Endodermal cell (in vitro differentiated cells): ENCODE data around the gene XRCC1. TPM values are rescaled to one million over a fixed set of nuclear protein-coding genes. Genes with fewer than 3 reads are reported as not detected.

Experiments used
- DNase-seq: peaks from one replicate; pipeline ENCODE4 v3.0.0-alpha.2; 2017
- H3K27ac ChIP-seq: 2 replicates; pipeline ENCODE4 v1.5.1; 2013; ENCODE audit warnings: mild to moderate bottlenecking, low read depth, low read length, moderate library complexity
- H3K27me3 ChIP-seq: 2 replicates; pipeline ENCODE4 v1.6.1; 2013; ENCODE audit warnings: mild to moderate bottlenecking, low read length, moderate library complexity; ENCODE audit not compliant: insufficient read depth, control insufficient read depth, poor library complexity, severe bottlenecking
- H3K36me3 ChIP-seq: 2 replicates; pipeline ENCODE4 v1.7.0; 2013; ENCODE audit warnings: mild to moderate bottlenecking, low read length, moderate library complexity; ENCODE audit not compliant: control insufficient read depth, insufficient read depth
- H3K4me1 ChIP-seq: one replicate; pipeline ENCODE4 v1.7.0; 2013; ENCODE audit warnings: low read length; ENCODE audit not compliant: control insufficient read depth, insufficient read depth
- H3K4me3 ChIP-seq: 2 replicates; pipeline ENCODE4 v1.5.1; 2013; ENCODE audit warnings: mild to moderate bottlenecking, low read length, moderate library complexity
- H3K9ac ChIP-seq: 2 replicates; pipeline ENCODE4 v1.6.1; 2013; ENCODE audit warnings: mild to moderate bottlenecking, low read length, moderate library complexity; ENCODE audit not compliant: poor library complexity, severe bottlenecking; ENCODE audit errors: extremely low read depth
- H3K9me3 ChIP-seq: 2 replicates; pipeline ENCODE4 v1.6.1; 2013; ENCODE audit warnings: mild to moderate bottlenecking, low read length, moderate library complexity; ENCODE audit not compliant: control insufficient read depth
- H3K27ac Mint-ChIP-seq: 2 replicates; pipeline ENCODE4 v1.8.0; 2020; ENCODE audit warnings: mixed read lengths
- H3K27me3 Mint-ChIP-seq: 2 replicates; pipeline ENCODE4 v1.8.0; 2021; ENCODE audit warnings: mild to moderate bottlenecking, mixed read lengths; ENCODE audit not compliant: insufficient read depth
- H3K36me3 Mint-ChIP-seq: 2 replicates; pipeline ENCODE4 v1.8.0; 2020; ENCODE audit warnings: low read depth, mixed read lengths
- H3K4me1 Mint-ChIP-seq: 2 replicates; pipeline ENCODE4 v1.8.0; 2020; ENCODE audit warnings: mixed read lengths
- H3K4me3 Mint-ChIP-seq: 2 replicates; pipeline ENCODE4 v1.8.0; 2020; ENCODE audit warnings: mild to moderate bottlenecking, moderate library complexity, mixed read lengths
- H3K9me3 Mint-ChIP-seq: 2 replicates; pipeline ENCODE4 v1.8.0; 2020; ENCODE audit warnings: mild to moderate bottlenecking, mixed read lengths
- CTCF ChIP-seq: fragments of 200-600 bp; sonication (generic); conservative IDR thresholded peaks from 2 replicates; pipeline ENCODE4 v1.5.0; 2021; ENCODE audit warnings: antibody characterized with exemption, mild to moderate bottlenecking
- WGBS, 2 experiments: methylation state at CpG; one replicate each; pipeline versions ENCODE4 v1.1.5 to v1.1.7; 2013; ENCODE audit warnings: missing lambda C conversion rate in 2 of 2, mixed read lengths in 1 of 2; ENCODE audit not compliant: insufficient coverage in 1 of 2, insufficient read length in 1 of 2; 5-methylcytosine and 5-hydroxymethylcytosine counted together
- total RNA-seq, 2 donors: library from RNA; stranded (reverse); fragmentation: NEBNext Ultra II Directional in 1 of 2; extraction: Animal tissue kit (Norgen Biotek cat#: 25700) in 1 of 2; gene quantifications; 2 replicates in 1 of 2; 3 replicates in 1 of 2; pipeline ENCODE4 v1.2.1, GENCODE V29; 2021

Gene XRCC1
- total RNA-seq, 2 donors from 2014 or later, result 48.8 to 52.1 TPM

GRCh38 chr19:43623889-43624670 lies 48.8 kb upstream of the XRCC1 start:
- DNase-seq, result peak; percentile 93
- Mint-ChIP-seq H3K4me3 (no peak overlapping the region), H3K36me3 (peaks cover 13% of the 10 kb centered on the region), H3K27me3 (peaks cover 29% of the 10 kb centered on the region), H3K9me3 (no peaks in the 10 kb centered on the region), H3K27ac (no peak overlapping the region), H3K4me1 (peaks cover 6% of the 10 kb centered on the region)
- H3K27me3 ChIP-seq, result no peaks in the 10 kb centered on the region
- no peaks in the 10 kb centered on the region for H3K9me3 ChIP-seq
- no peak for TF ChIP-seq CTCF
- WGBS, 2 experiments, result 92 to 96% methylated on average over 23 to 35 of the region's 35 CpGs
- H3K4me1 ChIP-seq, result no peaks in the 10 kb centered on the region
- H3K27ac ChIP-seq, result no peak overlapping the region
- no peak overlapping the region for H3K4me3 ChIP-seq
- H3K36me3 ChIP-seq, result peaks cover 13% of the 10 kb centered on the region
- H3K9ac ChIP-seq, result no peak overlapping the region

- H3K9ac ChIP-seq, result no peak overlapping the region
- no peak overlapping the region for H3K4me3 ChIP-seq
- H3K27me3 Mint-ChIP-seq, result peaks cover 19% of the 10 kb centered on the region
- H3K4me3 Mint-ChIP-seq, result no peak overlapping the region
- no peaks in the 10 kb centered on the region for H3K4me1 ChIP-seq
- no peak overlapping the region for H3K27ac ChIP-seq
- no CpG with 5 or more reads among the region's 1 CpG for WGBS, 2 experiments
- TF ChIP-seq CTCF, result no peak
- no peaks in the 10 kb centered on the region for H3K27me3 ChIP-seq
- H3K36me3 Mint-ChIP-seq, result peaks cover 13% of the 10 kb centered on the region
- peaks cover 6% of the 10 kb centered on the region for H3K4me1 Mint-ChIP-seq
- H3K9me3 ChIP-seq, result no peaks in the 10 kb centered on the region
- H3K27ac Mint-ChIP-seq, result no peak overlapping the region
- peaks cover 13% of the 10 kb centered on the region for H3K36me3 ChIP-seq
- no peak for DNase-seq
- H3K9me3 Mint-ChIP-seq, result no peaks in the 10 kb centered on the region
These were observed 47.6 kb upstream of the XRCC1 start for GRCh38 chr19:43622956-43623355.

- Mint-ChIP-seq H3K27me3 (peaks cover 10% of the 10 kb centered on the region), H3K4me3 (no peak overlapping the region), H3K9me3 (no peaks in the 10 kb centered on the region), H3K27ac (no peak overlapping the region), H3K4me1 (peaks cover 6% of the 10 kb centered on the region), H3K36me3 (peaks cover 13% of the 10 kb centered on the region)
- H3K9me3 ChIP-seq, result no peaks in the 10 kb centered on the region
- H3K9ac ChIP-seq, result no peak overlapping the region
- DNase-seq, result no peak
- no peak overlapping the region for H3K4me3 ChIP-seq
- peaks cover 13% of the 10 kb centered on the region for H3K36me3 ChIP-seq
- no peaks in the 10 kb centered on the region for H3K4me1 ChIP-seq
- no peak for TF ChIP-seq CTCF
- no peak overlapping the region for H3K27ac ChIP-seq
- no peaks in the 10 kb centered on the region for H3K27me3 ChIP-seq
- 77 to 78% methylated on average over 3 of the region's 4 CpGs for WGBS, 2 experiments
These were observed 46.7 kb upstream of the XRCC1 start for GRCh38 chr19:43622070-43622469.
